NCI-H1048 (cell line): ENCODE data around the gene PABPN1.
A peak's percentile ranks its signal among the peaks of the same experiment; 100 is the strongest.

Source experiments
- DNase-seq: peaks from one replicate; lab custom pipeline; 2025; lab: John Stamatoyannopoulos, UW

The PABPN1 gene

DNA sequence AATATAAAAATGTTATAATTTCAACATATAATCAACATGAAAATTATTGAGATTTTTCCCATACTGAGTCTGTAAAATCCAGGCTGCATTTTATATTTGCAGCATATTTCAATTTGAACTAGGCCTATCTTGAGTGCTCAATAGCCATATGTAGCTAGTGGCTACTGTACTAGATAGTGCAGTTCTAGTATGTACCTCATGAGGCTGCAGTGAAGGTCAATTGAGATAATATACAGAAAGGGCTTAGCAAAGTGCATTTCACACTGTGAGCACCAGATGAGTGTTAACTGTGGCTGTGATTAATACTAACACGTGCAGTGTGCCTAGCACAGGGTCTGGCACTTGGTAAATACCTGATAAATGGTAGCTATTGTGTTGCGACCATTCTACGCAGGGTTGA, 36.8 kb downstream of the PABPN1 start:
- DNase-seq, result no peak

- no peak for DNase-seq
Measured at GRCh38 chr14:23358553-23359166, 37.4 kb downstream of the PABPN1 start.

- no peak for DNase-seq
Measured at GRCh38 chr14:23359167-23359626, 37.9 kb downstream of the PABPN1 start.

DNA sequence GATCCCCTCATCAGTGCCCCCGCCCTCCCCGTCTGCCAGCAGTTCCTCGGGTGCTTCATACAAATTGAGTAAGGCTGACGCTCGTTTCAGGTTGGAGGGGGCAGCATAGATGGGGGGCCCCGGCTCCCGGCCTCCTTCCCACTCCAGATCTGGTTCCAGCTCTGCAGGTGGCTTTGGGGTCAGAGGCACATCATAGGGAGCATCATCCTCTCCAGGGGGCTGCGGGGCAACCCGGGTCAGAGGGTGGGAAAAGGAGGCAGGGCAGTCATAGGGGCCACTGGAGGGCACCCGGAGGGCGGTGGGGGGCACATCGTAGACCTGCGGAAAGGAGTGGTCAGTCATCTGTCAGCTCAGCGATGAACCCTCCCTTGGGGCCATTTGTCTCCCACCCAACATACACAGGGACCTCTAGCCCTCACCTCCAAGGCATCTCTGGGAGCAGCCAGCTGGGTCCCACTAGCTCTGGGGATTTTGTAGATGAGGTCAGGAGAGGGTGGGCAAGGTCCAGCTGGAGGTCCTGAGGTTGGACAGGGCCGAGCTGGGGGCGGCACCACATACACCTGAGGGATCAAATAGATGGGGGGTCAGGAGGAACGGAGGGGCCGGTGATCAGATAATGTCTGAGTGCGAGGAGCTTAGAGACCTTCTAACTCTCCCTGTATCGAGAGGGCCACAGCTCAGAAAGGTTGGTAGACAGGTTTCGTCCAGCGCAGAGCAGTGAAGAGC, 38.6 kb downstream of the PABPN1 start:
- no peak for DNase-seq

- DNase-seq, result no peak
Measured at GRCh38 chr14:23360496-23360895, 39.2 kb downstream of the PABPN1 start.

GRCh38 chr14:23361320-23361719, 40.1 kb downstream of the PABPN1 start:
- DNase-seq, result no peak

DNA sequence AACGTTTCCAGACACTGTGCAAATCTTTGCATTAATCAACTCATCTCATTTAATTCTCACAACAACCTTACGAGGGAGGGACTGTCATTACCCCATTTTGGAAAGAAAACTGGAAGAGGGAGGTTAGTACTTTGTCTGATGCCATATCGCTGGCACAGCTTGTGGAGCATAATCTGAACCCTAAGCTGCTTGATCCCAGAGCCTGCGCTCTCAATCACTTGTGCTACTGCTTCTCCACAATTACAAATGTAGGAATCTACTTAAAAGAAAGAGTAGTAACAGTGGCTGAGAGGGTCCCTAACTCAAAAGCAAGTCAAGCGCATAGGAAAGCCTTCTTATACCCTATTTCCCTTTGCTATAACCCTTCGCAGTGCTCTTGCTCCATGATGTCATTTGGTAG, 40.5 kb downstream of the PABPN1 start:
- no peak for DNase-seq

GRCh38 chr14:23362200-23362599, 40.9 kb downstream of the PABPN1 start:
- DNase-seq, result no peak

- DNase-seq, result no peak
Measured at GRCh38 chr14:23364164-23365035, 43.1 kb downstream of the PABPN1 start.

- no peak for DNase-seq
Measured at GRCh38 chr14:23365036-23365731, 43.9 kb downstream of the PABPN1 start, which contains the start of gene EFS. Gene EFS (minus strand): TSS chr14:23365172. CDS start chr14:23365025, 147 bp downstream.

DNA sequence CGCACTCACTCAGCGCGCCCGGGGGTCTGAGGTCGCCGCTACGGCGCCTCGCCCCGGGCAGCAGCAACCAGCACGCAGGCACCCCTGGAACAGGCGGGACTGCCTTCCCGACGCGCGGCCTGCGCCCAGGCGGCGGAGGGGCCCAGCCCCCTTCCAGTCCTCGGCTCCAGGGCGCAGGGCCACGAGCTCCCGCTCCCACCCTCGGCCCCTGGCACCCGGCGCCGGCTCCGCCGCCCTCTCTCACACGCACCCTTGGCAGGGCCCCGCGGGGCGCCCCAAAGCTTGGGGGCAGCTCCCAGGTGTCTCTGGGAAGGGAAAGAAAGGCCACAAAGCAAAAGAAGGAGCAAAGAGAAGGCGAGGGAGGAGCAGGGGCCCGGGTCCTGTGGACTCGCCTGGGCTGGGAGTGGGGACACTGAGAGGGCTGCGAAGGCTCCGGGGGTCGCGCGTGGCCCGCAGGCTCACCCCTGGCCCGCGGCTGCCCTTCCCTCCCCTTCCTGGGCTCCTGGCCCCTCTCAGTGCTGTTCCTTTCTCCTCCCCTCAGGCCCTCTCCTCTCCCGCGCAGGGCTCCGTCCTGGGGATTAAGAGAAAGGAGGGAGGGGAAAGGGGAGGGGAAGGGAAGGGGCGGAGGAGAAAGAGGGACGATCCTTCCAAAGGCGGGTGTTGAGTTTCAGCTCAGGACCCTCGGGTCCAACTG, 44.6 kb downstream of the PABPN1 start:
- peak; percentile 61 for DNase-seq

- peak; percentile 61 for DNase-seq
Measured at GRCh38 chr14:23366426-23366921, 45.2 kb downstream of the PABPN1 start.

GRCh38 chr14:23370221-23370620, 49.0 kb downstream of the PABPN1 start:
- DNase-seq, result no peak

DNA sequence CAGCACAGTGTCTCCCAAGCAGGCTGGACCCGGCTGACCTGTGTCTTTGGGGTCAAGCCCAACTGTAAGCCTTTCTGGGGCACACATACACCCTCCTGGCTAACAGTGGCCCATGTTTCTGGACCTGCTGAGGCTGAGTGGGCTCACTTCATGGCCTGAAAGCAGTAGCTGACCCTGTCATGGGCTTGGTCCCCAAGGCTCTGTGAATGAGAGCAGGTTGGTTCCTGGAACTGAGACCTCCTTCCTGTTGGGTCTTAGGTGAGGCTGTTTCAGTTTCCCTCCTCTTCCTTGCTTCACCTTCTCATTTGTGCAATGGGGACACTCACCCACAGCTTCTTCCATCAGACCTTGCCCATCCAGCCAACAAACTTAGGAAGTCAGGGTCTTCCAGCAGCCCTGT, 50.6 kb downstream of the PABPN1 start:
- no peak for DNase-seq

DNA sequence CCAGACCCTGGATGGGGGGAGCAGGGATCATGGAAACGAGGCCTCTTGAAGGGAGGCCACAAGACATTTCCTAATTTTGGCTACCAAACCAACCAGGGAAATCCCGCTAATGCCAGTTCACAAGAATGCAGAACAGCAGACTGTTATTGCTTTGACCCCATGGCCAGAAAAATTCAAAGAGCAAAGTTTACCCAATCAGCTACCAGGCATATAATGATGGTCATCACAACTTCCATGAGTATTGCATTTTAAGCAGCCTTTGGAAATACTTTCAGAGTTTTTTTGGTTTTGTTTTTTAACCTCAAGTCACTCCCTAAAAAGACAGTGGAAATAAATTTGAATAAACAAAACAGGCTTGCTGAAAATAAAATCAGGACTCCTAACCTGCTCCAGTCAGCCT, 51.3 kb downstream of the PABPN1 start, which contains the start of gene IL25:
IL25 (plus strand) TSS at position 301 of the 400 bp plus-strand sequence.
- DNase-seq, result no peak

DNA sequence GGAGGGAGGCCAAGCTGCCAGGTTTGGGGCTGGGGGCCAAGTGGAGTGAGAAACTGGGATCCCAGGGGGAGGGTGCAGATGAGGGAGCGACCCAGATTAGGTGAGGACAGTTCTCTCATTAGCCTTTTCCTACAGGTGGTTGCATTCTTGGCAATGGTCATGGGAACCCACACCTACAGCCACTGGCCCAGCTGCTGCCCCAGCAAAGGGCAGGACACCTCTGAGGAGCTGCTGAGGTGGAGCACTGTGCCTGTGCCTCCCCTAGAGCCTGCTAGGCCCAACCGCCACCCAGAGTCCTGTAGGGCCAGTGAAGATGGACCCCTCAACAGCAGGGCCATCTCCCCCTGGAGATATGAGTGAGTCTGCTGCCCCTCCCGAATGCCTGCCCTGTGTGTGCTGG, 51.8 kb downstream of the PABPN1 start:
- no peak for DNase-seq
